Breast epithelium (tissue), 3 donors: ENCODE data around the gene TMEM158.

ENCODE experiments used
- CTCF ChIP-seq, 3 donors: fragments of 450-650 bp; IDR thresholded peaks; one replicate each; pipeline ENCODE4 v1.5.1; 2016 to 2017; ENCODE audit warnings: antibody characterized with exemption in 3 of 3, mild to moderate bottlenecking in 3 of 3, moderate library complexity in 3 of 3
- POLR2A ChIP-seq: fragments of 450-650 bp; IDR thresholded peaks from one replicate; pipeline ENCODE4 v1.6.1; 2016; ENCODE audit warnings: antibody characterized with exemption, mild to moderate bottlenecking, moderate library complexity
- POLR2AphosphoS5 ChIP-seq, 3 donors: sonication (generic); formaldehyde crosslinking; IDR thresholded peaks; one replicate each; pipeline ENCODE4 v1.6.1; 2017; ENCODE audit warnings: antibody characterized with exemption in 3 of 3

- no peak for TF ChIP-seq POLR2A
- no peak for TF ChIP-seq CTCF (IDR thresholded peaks at IDR 0.05)
- no peak for TF ChIP-seq POLR2AphosphoS5 (IDR thresholded peaks at IDR 0.05)
Observed at GRCh38 chr3:45181496-45181895, 44.6 kb downstream of the TMEM158 start.
